AG09319 (cell line): Measurements from ENCODE around the gene JAZF1.

ENCODE experiments used
- DNase-seq: peaks from one replicate; pipeline ENCODE4 v3.0.0-alpha.2; 2010; ENCODE audit warnings: low read depth; ENCODE audit errors: extremely low read depth
- TF ChIP-seq, protein P1 (sequence below): IDR thresholded peaks from 2 replicates; pipeline ENCODE4 v1.5.1; 2011; ENCODE audit warnings: low read depth, mild to moderate bottlenecking, inconsistent platforms, low read length, moderate library complexity

The JAZF1 gene

DNA sequence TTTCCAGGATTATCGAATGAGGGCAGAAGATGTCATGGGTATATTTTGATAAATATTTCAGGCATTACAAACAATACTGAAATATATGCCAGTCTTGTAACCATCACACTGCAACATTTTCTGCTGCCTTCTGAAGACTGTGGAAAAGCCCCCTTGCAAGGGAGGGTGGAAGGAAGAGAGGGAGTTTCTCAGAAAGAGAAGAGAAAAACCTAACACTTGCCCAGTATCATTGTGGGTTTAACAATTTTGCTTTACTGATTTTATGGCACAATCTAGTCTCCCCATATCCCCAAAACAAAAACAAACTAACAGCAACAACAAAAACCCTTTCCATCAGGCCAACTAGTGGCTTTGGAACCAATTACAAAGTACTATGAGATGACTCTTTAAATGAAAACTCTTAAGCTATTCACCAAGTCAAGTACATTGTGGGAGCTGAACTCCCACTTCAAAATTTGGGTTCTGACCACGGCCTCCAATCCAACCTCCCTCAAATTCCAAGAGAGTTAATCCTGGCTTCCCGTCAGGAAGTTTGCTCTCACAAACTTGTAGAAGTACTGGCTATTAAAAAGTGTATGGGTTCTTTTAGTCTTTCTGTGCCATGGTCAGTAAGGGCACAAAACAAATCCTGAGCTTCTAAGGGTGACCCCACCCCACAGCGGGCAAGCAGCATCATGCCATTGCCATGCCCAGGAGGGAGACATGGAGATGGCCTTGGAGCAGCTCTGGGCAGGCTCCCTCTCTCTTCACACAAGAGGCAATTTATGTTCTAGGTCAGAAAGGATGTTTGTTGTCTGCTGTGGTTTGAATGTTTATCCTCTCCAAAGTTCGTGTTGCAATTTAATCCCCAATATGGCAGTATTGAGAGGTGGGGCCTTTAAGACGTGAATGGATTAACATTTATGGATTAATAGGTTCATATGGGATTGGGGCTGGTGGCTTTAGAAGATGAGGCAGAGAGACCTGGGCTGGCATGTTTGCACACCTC is 96.3 kb downstream of the JAZF1 start:
- no peak for DNase-seq
- TF ChIP-seq, protein P1, sequence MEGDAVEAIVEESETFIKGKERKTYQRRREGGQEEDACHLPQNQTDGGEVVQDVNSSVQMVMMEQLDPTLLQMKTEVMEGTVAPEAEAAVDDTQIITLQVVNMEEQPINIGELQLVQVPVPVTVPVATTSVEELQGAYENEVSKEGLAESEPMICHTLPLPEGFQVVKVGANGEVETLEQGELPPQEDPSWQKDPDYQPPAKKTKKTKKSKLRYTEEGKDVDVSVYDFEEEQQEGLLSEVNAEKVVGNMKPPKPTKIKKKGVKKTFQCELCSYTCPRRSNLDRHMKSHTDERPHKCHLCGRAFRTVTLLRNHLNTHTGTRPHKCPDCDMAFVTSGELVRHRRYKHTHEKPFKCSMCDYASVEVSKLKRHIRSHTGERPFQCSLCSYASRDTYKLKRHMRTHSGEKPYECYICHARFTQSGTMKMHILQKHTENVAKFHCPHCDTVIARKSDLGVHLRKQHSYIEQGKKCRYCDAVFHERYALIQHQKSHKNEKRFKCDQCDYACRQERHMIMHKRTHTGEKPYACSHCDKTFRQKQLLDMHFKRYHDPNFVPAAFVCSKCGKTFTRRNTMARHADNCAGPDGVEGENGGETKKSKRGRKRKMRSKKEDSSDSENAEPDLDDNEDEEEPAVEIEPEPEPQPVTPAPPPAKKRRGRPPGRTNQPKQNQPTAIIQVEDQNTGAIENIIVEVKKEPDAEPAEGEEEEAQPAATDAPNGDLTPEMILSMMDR, result no peak

DNA sequence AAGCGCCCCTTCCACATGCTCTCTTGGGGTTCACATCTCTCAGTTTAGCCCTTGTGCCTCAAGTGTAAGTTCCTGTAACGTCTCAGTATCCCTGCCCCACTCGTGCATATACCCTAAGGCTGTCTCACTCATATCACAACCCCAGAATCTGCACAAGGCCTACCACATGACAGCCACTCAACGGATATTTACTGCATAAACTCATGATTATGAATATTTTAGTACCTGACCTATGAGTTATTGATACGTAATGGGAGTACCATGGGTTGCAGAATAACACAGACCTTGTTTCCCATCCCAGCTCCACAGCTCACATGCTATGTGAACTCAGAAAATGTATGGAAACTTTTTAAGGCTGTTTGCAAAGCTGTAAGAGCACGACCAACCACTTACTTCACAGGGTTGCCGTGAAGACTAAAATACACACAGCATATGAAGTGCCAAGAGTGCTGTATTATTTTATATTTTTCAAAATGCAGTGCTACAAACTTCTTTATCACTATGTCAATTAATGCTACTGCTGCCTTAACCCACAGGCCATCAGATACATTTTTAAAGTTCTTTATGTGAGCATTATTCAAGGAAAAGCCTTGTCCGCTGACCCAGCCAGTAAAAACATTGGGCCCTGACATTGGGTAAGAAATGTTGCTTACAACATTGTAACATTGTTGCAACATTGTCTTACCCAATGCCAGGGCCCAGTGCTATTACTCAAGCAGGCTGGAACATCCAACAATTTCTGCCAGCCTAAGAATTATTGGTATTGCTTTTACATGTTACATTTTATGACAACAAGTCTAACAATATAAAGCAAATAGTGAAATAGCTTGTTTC is 97.2 kb downstream of the JAZF1 start:
- DNase-seq, result no peak
- TF ChIP-seq, protein P1, result no peak

DNA sequence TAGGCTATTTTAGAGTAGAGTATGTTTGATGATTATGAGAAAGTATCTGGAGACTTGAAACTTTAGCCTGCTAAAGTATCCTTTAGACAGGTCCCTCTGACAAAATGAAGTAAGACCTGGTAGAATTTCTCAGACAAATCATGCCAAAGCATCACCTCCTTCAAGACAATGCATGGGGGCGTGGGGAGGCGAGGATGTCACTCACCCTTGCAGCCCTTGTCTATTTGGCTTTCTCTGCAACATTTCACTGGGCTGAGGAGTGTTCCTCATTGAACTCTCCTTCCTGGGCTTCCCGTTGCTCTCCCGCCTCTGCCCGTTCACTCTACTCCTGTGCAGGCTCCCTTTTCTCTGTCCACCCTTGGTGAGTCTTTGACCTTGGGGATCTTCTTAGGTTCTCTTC is 98.5 kb downstream of the JAZF1 start:
- TF ChIP-seq, protein P1, result no peak
- no peak for DNase-seq

DNA sequence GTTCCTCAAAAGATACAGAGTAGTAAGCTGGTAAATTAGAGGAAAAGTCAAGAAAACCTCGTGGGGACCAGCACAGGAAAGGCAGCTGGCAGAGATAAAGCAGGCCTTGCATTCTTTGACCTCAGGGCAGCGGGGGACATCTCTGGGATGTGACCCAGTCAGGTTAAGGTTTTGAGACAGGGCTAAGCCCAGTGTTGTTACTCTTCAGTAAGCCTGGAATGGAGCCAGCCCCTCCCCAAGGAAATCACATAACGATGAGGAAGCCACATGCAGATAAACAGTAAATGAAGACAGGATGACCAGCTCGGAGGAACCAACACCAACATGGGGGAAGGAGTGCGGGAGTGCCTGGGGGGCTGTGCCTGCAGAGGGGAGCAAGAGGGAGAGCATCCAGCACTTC is 99.6 kb downstream of the JAZF1 start:
- DNase-seq, result no peak
- TF ChIP-seq, protein P1, result no peak

DNA sequence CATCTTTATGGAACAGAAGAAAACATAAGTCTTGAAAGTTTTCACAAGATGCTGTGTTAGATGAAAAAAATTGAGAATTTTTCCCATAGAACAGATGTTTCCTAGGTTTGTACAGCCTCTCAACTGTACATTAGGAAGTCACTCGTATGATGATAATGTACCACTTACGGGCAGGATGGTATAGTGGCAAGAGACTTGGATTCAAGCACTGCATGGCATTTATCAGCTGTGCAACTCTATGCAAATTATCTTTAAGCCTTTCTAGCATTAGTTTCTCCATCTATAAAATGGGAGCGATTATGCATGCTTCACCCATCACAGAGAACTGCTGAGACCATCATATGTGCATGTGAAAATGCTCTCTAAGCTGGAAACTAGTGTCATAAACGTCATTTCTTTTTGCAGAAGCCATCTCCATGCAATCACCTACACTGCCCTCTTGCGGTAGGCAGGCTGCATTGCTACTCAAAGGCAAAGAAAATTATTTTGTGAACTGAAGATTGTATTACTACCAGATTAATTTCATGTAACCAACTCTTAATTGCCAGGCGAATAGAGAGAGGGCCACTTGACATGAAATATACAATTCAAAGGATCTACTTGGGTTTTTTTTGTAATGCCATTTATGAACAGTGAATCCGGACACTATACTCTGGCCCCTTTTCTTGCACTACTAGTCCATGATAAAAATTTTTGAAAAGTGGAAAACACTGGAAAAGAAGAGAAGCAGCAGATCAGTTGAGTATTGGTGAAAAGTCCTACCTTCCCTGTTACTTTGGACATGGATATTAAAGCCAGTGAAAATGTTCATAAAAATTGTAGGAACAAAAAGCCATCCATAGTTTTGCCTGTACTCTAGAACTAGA is 102.3 kb downstream of the JAZF1 start:
- TF ChIP-seq, protein P1, result peak; percentile 98
- DNase-seq, result no peak

DNA sequence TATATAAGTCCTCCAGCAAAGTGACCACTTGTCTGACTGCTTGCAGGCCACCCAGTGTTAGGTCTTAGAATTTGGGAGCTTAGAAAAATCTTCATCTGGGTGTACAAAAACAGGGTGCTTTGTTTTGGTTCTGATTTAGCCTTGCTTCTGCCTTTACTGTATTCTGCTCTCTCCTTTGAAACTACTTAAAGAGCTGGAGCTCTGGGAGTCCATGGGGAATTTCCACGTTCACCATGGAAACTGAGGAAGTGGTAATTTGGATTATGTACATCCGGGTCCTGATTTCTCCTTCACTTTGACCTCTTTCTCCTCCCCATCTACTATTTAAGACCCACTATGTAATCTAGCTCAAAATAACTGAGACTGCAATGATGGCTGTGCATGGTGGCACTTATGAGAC is 103.0 kb downstream of the JAZF1 start:
- no peak for DNase-seq
- TF ChIP-seq, protein P1, result no peak
